Loucy (cell line): Measurements from ENCODE around the gene MAGT1.

Experiments
- CTCF ChIP-seq: fragments of 200-600 bp; sonication (generic); conservative IDR thresholded peaks from 2 replicates; pipeline ENCODE4 v1.5.1; 2014; ENCODE audit warnings: mild to moderate bottlenecking, antibody characterized with exemption, low read length
- EZH2phosphoT487 ChIP-seq: fragments of 200-600 bp; IDR thresholded peaks from 2 replicates; pipeline ENCODE4 v1.6.1; 2018; ENCODE audit warnings: antibody characterized with exemption, mild to moderate bottlenecking, moderate library complexity, borderline replicate concordance

- no peak for TF ChIP-seq CTCF
- TF ChIP-seq EZH2phosphoT487 = no peak
Observed at GRCh38 chrX:77917294-77917933, 22.2 kb upstream of the MAGT1 start.
